ENCODE measurements around the gene ZBTB4.

DNA sequence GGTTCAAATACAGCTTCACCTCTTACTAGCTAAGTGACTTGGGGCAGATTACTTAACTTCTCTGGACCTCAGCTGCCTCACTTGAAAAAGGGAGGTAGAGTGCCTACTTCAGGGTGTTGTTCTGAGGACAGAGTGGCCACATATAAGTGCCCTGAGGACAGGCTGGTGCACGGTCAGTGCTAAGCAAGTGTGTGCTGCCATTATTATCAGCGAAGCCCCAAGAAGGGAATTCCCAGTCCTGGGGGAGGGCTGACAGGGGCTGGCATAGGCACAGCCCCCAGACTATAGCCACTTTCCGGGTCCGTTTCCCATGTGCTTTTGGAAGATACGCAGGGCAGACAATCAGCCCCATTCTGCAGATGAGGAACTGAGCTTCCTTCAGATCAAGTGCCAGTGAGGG, 2.5 kb downstream of the ZBTB4 start:
- TF ChIP-seq, protein P1, sequence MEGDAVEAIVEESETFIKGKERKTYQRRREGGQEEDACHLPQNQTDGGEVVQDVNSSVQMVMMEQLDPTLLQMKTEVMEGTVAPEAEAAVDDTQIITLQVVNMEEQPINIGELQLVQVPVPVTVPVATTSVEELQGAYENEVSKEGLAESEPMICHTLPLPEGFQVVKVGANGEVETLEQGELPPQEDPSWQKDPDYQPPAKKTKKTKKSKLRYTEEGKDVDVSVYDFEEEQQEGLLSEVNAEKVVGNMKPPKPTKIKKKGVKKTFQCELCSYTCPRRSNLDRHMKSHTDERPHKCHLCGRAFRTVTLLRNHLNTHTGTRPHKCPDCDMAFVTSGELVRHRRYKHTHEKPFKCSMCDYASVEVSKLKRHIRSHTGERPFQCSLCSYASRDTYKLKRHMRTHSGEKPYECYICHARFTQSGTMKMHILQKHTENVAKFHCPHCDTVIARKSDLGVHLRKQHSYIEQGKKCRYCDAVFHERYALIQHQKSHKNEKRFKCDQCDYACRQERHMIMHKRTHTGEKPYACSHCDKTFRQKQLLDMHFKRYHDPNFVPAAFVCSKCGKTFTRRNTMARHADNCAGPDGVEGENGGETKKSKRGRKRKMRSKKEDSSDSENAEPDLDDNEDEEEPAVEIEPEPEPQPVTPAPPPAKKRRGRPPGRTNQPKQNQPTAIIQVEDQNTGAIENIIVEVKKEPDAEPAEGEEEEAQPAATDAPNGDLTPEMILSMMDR (IDR thresholded peaks at IDR 0.05), result no peak
- TF ChIP-seq POLR2A (IDR thresholded peaks at IDR 0.05), result no peak
- TF ChIP-seq EP300 (IDR thresholded peaks at IDR 0.05), result no peak

Measured in tibial nerve (tissue), 4 donors.